Suppressor macrophage (primary cell): ENCODE data around the gene DCLK2.

Experiments used
- DNase-seq, 4 experiments: peaks; one replicate each; pipeline ENCODE4 v3.0.0-alpha.2; 2020 to 2022

The DCLK2 gene

DNA sequence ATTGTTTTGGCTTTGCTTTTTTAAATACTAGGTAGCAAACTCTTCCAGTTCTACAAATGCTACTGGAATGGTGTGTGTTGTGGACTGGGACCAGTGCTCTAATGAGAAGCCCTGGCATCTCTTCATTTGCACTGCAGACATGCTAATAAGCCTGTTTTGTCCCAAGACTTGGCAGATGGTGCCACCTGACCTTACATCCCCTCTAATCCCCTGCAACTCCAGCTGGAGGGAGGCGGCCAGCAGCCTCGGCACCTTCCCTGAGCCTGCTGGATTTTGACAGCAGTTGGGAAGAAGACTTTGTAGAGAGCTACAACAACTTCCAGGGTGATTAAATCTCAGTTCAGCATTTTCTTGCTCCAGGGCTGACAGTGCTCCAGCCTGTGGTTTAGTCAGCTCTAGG is 200.0 kb downstream of the DCLK2 start:
- DNase-seq: no peak

GRCh38 chr4:150280081-150280895 is 202.0 kb downstream of the DCLK2 start:
- peak; percentile 67 to 88 (median 85) for DNase-seq

- no peak for DNase-seq
Measured at GRCh38 chr4:150280975-150281374, 202.7 kb downstream of the DCLK2 start.

DNA sequence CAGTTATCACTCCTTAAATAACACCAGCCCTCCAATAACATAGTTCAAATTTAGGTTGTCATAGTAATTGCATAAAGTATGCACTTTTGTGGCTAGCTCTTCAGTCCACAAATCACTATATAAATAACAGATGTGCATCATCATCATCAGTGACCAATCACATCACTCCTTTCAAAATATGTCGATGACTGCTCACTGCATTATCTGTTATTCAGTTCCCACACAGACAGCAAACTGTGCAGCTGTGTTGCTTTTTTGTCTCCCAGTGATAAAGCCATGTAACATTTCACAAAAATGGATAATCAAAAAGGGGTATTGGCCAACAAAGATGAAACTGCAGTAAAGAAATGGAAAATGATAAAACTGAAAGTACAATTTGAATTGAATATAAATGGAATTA is 205.4 kb downstream of the DCLK2 start:
- no peak for DNase-seq

DNA sequence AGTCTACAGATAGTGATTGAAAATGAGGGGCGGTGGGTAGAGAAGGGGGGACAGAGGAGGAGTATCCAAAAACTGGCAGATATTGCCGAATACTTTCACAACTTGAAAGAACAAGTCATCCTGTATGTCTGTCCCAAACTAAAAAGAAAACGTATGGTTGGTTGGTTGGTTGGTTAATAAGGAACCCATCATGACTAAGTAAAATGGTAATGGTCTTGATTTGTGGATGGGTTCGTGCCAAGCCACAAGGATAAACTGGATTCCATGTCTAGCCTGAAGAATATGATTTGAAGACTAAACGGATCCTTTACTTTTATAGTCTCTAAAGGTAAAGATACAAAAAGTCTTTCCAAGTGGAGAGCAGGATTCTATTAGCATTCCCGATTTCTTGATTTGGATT is 208.4 kb downstream of the DCLK2 start:
- no peak for DNase-seq

GRCh38 chr4:150289198-150289597 is 211.0 kb downstream of the DCLK2 start:
- DNase-seq: peak in 2 of 4 experiments; percentile 19 to 32

GRCh38 chr4:150289881-150290280 is 211.6 kb downstream of the DCLK2 start:
- no peak for DNase-seq

DNA sequence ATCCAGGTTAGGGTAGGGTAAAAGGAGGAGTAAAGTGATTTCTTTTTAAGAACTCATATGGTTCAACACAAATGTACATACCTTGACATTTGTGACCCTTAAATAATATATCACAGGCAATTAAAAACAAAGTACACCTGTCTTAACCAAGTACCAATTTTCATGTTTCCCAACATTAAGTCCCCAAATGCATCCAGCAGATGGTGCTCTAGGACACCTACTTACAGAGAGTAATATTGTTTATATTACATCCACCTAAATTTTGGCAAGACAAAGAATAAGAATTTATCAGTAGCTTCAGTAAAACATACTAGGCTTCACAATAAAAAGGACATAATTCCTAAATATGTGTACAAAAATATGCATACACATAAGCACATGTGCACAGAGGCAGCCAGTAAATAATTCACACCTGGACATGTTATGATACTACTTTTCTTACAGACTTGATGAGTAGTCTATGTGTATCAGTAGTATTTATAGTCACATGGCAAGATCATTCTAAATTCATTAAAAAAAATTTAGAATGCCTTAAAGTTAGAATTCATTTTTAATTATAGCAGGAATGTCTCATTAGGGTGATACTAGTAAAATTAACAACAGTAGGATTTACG is 219.7 kb downstream of the DCLK2 start:
- peak; percentile 57 to 68 (median 62) for DNase-seq

GRCh38 chr4:150299816-150300215 is 221.6 kb downstream of the DCLK2 start:
- no peak for DNase-seq

DNA sequence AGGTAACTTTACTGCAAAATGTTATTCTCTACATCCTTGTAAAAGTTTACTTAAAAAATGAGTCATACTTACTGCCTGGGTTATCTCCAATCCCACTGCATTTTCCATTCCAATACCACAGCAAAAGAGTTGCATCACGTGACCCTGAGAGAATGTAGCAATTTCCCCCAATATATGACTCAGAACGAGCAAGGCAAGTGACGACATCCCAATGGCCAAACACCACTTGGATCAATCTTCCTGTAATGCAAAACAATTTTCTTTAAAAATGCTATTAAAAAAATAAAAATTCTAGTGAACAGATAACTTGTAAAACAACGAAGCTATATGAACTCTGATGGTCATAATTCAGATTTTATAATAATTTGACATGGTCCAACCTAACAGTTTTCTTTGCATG is 224.3 kb downstream of the DCLK2 start:
- peak; percentile 60 to 81 (median 75) for DNase-seq

- DNase-seq: no peak
Measured at GRCh38 chr4:150305995-150306394, 227.8 kb downstream of the DCLK2 start.

DNA sequence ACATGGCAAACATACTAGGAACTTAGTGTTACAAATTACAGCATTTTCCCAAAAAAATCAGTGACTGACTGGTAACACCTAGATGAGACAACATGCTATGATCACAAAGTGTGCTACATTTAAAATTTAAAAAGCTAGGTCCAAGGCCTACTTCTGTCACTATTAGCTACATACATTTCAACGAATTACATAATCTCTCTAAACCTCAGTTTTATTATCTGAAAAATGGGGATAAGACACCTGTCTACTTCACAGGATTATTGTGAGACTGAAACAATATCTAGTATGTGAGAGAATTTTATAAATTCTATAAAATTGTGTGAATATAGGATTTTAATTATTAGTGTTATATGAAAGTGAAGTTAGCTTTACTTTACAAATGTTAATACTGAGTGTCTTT is 228.5 kb downstream of the DCLK2 start:
- no peak for DNase-seq
